Liver (tissue), 3 donors: ENCODE data around the gene KCNJ10.

Source experiments
- JUND ChIP-seq, 2 donors: IDR thresholded peaks; 2 replicates each; pipeline ENCODE4 v1.6.1; 2016; ENCODE audit warnings: antibody characterized with exemption in 2 of 2
- RAD21 ChIP-seq, 2 donors: IDR thresholded peaks; 2 replicates each; pipeline ENCODE4 v1.6.1; 2016; ENCODE audit warnings: antibody characterized with exemption in 2 of 2, mild to moderate bottlenecking in 2 of 2
- TF ChIP-seq, protein P1 (sequence below): fragments of 150-350 bp; IDR thresholded peaks from 2 replicates; pipeline ENCODE4 v1.5.1; 2017; ENCODE audit warnings: improper control_type of control experiment, low read depth, low read length; ENCODE audit not compliant: missing input control
- donor health status: healthy.
- donor health status: healthy.

DNA sequence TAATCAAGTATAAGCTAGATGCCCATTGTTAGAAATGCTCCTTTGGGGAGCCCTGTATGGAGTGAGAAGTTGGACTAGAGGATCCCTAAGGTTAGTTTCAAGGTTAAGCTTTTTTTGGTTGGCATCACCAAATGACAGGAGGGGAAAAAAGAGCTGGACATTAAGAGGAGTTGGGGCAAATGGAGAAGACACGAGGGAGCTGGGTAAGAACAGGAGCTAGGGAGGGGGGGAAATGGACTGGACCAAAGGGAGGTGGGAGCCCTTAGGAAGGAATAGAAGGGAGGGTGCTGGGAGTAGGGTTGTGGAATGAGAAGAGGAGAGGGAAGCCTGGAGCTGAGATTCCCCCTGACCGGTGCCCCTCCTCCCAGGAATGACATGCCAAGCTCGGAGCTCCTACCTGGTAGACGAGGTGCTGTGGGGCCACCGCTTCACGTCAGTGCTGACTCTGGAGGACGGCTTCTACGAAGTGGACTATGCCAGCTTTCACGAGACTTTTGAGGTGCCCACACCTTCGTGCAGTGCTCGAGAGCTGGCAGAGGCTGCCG lies 17.2 kb upstream of the KCNJ10 start:
- TF ChIP-seq, protein P1, sequence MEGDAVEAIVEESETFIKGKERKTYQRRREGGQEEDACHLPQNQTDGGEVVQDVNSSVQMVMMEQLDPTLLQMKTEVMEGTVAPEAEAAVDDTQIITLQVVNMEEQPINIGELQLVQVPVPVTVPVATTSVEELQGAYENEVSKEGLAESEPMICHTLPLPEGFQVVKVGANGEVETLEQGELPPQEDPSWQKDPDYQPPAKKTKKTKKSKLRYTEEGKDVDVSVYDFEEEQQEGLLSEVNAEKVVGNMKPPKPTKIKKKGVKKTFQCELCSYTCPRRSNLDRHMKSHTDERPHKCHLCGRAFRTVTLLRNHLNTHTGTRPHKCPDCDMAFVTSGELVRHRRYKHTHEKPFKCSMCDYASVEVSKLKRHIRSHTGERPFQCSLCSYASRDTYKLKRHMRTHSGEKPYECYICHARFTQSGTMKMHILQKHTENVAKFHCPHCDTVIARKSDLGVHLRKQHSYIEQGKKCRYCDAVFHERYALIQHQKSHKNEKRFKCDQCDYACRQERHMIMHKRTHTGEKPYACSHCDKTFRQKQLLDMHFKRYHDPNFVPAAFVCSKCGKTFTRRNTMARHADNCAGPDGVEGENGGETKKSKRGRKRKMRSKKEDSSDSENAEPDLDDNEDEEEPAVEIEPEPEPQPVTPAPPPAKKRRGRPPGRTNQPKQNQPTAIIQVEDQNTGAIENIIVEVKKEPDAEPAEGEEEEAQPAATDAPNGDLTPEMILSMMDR = no peak
- TF ChIP-seq JUND (IDR thresholded peaks at IDR 0.05) (no peak), RAD21 (IDR thresholded peaks at IDR 0.05) (no peak)
